HG02610 (cell line): ENCODE data around the gene FDPS.
A peak's percentile ranks its signal among the peaks of the same experiment; 100 is the strongest.
"Not testable (repeated sequence)": the region's sequence is repeated elsewhere in the genome, so short reads cannot be mapped to it uniquely, and the experiment has no call there.

Experiments
- ATAC-seq: cut with Tn5 transposase; IDR thresholded peaks from one replicate; pipeline ENCODE4 v1.9.1; 2021; ENCODE audit warnings: mild to moderate bottlenecking, moderate library complexity; ENCODE audit not compliant: unreplicated experiment

Gene FDPS

DNA sequence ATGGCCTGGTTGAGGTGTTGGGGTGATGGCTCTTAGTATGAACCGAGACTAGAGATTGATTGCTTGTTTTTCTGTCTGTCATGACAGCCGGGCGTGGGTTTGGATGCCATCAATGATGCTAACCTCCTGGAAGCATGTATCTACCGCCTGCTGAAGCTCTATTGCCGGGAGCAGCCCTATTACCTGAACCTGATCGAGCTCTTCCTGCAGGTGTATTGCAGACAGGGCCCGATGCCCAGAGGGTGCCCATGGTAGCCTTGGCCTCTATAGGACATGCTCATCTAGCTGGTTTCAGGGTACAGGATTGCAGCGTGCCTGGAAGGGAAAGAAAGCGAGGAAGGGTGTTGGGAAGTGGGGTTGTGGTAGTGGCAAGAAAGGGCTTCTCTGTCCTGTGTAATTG lies 9.4 kb downstream of the FDPS start:
- ATAC-seq = no peak

DNA sequence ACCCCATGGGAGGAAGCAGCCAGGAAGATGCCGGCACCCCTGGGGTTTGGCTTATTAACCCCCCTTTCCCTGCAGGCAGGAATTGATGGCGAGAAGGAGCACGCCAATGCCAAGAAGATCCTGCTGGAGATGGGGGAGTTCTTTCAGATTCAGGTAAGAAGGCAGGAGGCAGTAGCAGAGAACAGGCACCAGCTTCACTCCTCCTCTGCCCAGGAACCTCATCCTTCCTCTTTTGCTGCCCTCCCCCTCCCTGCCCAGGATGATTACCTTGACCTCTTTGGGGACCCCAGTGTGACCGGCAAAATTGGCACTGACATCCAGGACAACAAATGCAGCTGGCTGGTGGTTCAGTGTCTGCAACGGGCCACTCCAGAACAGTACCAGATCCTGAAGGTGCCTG lies 10.9 kb downstream of the FDPS start:
- no peak for ATAC-seq

DNA sequence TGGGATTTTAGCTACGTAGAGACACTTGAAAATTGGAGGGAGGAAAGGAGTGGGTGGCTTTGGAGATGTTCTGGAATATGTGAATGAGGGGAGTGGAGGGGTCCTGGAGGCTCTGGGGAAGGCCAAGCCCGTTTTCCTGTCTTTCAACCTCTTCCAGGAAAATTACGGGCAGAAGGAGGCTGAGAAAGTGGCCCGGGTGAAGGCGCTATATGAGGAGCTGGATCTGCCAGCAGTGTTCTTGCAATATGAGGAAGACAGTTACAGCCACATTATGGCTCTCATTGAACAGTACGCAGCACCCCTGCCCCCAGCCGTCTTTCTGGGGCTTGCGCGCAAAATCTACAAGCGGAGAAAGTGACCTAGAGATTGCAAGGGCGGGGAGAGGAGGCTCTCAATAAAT lies 11.6 kb downstream of the FDPS start:
- no peak for ATAC-seq

DNA sequence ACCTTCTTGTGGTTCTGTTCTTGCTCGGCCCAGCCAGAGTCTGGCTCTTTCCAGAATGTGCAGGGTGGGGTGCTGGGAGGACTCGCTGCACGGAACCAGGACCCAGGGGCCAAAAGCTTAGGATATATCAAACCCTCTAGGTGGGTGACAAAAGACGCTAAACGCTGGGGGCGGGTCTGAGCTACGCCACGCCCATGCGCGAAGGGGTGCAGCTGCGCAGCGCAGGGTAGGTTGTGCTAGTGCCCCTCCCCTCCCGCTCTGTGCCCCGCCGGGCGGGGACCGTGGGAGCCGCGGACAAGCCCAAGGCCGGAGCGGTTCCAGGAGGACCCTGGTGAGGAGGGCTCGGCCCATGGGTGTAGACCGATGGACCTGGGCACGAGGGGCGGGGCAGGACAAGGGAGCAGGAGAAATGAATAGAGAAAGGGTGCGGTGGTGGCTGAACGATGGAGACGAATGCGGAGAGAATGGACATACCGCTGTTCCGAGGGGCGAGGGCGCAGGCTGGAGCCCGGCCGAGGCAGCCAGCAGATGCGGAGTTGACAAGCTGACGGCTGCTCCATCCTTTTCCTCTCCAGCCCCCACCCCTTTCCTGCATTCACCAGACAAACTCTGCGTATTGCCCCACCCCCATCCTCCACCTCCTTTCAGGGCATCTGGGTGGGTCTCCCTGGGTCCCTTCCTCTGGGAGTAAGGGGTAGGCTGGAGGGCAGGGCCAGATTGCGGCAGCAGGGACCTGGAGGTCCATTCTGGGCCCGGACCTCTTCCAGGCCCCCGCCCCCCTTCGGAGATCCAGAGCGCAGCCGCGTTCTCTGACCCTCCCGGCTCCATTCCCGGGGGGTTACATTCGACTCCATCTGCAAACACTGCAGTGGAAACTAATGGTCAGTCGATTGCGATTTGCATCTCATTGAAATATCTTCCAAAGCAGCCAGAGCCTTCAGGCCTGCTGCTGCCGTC lies 12.3 kb downstream of the FDPS start, which contains the start of gene RUSC1:
TSS of gene RUSC1 (plus strand) at position 234 of the 957 bp plus-strand sequence. CDS start 880 bp downstream, outside the sequence.
- peak; percentile 29 for ATAC-seq

DNA sequence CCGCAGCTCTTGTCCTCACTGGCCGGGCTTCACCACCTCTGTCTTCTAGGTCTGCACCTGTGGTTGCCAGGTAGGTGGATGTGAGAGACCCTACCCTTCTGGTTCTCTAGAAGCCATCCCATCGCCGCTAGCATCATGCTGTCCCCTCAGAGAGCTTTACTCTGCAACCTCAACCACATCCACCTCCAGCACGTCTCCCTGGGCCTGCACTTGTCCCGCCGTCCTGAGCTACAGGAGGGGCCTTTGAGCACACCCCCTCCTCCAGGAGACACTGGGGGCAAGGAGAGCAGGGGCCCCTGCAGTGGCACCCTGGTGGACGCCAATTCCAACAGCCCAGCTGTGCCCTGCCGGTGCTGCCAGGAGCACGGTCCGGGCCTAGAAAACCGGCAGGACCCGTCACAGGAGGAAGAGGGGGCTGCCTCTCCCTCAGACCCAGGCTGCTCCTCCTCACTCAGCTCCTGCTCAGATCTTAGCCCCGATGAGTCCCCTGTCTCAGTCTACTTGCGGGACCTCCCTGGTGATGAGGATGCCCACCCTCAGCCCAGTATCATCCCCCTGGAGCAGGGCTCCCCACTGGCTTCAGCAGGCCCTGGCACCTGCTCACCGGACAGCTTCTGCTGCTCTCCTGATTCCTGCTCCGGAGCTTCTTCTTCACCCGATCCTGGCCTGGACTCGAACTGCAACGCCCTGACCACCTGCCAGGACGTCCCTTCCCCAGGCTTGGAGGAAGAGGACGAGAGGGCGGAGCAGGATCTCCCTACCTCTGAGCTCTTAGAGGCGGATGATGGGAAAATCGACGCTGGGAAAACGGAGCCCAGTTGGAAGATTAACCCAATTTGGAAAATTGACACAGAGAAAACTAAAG lies 13.2 kb downstream of the FDPS start:
- no peak for ATAC-seq

DNA sequence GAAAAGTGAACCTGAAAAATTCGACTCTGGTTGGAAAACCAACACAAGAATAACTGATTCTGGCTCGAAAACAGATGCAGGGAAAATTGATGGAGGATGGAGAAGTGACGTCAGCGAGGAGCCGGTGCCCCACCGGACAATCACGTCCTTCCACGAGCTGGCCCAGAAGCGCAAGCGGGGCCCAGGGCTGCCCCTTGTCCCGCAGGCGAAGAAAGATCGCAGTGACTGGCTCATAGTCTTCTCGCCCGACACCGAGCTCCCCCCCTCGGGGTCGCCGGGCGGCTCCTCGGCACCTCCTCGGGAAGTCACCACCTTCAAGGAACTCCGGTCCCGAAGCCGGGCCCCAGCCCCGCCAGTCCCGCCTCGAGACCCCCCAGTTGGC lies 13.9 kb downstream of the FDPS start:
- ATAC-seq = no peak

DNA sequence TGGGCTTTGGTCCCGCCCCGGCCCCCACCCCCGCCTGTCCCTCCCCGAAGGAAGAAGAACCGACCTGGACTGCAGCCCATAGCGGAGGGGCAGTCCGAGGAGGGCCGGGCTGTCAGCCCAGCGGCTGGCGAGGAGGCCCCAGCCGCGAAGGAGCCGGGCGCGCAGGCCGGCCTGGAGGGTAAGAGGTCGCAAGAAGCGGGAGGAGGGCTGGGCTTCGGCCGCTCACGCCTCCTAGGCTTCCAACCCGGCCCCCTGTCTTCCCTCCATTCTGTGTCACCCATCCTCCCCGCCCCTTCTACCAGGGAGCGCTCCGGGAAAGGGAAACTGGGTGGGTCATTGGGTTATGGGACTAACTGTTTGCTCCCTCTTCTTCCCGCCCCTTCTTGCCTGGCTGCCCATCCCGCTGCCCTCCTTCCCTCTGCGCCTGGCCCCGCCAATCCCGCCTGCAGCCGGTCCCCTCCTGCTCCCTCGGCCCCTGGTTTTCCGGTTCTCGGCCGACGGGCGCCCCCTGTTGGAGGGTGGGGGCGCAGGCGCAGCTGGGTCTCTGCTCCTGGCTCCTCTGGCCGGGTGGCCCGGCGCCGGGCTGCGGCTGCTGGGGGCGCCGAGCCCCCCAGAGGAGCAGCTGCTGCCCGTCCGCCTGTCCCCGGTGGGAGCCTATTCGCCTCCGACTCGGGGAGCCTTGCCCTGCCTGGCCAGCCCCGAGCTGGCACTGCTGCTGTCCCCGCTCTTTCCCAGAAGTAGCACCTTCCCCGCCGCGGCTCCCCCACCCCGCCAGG lies 14.5 kb downstream of the FDPS start:
- ATAC-seq = peak; percentile 48

DNA sequence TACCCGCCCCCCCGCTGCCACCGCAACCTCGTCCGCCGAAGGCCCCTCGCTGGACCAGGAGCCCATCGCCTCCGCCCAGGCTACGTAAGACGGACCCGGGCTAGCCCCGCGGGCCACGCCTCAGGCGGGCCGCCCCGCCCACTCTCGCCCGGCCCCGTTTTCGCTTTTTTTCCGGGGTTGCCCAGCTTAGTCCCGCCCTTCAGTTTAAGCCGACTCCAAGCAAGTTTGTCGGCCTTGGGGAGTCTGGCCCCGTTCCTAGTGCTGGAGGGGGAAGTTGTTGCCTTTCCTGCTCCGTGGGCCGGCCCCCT lies 15.0 kb downstream of the FDPS start:
- peak; percentile 28 for ATAC-seq

DNA sequence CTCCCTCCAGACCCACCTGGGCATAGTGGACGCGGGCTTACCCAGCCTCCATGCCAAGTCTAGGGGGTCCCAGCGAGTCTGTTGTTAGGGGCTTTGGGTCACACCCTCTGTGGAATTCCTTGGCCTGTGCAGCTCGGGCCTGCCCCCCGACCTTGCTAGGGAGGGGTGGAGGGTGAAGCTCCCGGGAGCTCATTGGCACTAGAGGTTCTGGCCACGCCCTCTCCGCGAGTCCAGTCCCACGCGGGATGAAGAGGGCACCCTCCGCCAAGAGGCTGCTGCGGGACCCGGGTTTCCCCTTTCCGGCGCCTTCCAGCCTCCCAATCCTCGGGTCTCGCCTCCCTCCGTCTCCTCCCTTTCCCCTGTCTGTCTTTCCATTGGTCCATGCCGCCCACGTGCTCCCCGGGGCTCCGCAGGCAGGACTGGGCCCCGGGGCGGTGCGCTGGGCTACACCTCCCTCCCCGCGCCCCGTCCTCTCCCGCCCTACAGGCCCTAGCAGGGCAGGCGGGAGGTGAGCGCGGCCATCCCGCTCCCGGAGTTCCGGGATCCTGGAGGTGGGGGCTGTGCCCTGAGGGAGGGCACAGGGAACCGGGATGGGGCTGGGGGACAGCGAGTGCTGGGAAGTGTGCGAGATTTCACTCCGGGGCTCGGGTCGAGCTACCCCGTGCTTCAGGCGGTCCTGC lies 15.5 kb downstream of the FDPS start:
- peak; percentile 63 for ATAC-seq

DNA sequence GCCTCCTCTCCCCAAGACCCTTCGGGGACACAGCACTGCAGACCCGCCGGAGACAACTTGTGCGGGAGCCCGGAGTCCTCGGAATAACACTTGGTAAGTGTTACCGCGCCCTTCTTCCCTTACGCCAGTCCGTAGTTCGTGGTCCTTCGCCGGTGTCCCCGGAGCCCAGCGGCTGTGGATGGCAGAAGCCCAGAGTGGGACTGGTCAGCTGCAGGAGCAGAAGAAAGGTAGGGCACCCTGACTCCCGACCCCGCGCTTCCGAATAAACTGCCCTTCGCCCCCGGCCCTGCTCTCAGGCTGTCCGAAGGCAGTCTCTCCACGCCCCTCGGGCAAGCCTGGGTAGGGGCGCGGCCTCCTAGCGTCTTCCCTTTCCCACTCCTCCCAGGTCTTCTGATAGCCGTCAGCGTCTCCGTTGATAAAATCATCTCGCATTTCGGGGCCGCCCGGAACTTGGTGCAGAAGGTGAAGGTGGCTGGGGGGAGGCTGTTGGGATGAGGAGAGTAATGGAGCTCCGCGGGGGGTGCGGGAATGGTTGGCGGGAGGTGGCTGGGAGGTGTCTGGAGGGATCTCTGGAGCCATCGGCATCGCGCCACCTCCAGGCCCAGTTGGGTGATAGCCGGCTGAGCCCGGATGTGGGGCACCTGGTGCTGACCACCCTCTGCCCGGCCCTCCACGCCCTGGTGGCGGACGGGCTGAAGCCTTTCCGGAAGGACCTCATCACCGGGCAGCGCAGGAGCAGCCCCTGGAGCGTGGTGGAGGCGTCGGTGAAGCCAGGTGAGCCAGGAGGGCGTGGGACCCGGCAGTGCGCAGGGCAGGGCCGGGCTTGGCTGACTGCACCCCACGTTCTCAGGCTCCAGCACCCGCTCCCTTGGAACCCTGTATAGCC lies 16.3 kb downstream of the FDPS start:
- ATAC-seq = no peak

DNA sequence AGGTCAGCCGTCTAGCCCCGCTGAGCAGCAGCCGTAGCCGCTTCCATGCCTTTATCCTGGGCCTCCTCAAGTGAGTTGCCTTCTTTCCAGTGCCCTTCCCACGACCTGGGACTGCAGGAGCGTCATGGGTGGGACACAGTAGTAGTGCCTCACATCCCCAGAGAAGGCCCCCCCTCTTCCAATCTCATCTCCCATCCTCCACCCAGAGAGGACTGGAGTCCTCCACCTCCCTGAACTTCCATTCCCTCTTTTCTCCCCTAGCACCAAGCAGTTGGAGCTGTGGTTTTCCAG lies 16.9 kb downstream of the FDPS start:
- ATAC-seq = no peak

DNA sequence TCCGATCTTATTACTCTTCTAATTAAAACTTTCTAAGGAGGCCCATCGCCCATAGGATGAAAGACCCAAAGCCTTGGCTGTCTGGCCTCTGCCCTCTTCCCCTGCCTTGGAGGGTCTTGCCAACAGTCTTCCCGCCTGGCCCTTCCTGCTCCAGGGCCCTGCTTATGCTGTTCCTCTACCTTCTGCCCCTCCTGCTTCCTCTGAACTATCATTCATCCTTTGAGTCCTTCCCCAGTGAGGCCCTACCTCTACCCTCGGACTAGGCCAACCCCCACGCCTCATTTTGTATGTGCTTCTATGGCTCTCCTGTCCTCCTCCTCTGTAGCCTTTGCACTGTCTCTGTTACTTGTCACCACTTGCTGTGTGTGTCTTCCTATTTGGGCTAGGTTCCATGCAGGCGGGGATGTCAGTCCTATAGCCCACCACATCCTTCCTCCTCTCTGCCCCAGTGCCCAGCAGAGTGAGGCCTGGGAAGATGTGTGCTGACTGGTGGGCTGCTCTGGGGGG lies 17.4 kb downstream of the FDPS start:
- ATAC-seq = no peak

DNA sequence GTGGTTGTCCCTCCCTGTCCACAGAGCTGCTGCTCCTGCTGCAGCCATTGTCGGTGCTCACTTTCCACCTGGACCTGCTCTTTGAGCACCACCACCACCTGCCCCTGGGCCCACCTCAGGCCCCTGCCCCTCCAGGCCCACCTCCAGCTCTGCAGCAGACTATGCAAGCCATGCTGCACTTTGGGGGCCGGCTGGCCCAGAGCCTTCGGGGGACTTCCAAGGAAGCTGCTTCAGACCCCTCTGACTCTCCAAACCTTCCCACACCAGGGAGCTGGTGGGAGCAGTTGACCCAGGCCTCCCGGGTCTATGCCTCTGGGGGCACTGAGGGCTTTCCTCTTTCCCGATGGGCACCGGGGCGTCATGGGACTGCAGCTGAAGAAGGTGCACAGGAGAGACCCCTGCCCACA lies 18.0 kb downstream of the FDPS start:
- ATAC-seq = no peak

DNA sequence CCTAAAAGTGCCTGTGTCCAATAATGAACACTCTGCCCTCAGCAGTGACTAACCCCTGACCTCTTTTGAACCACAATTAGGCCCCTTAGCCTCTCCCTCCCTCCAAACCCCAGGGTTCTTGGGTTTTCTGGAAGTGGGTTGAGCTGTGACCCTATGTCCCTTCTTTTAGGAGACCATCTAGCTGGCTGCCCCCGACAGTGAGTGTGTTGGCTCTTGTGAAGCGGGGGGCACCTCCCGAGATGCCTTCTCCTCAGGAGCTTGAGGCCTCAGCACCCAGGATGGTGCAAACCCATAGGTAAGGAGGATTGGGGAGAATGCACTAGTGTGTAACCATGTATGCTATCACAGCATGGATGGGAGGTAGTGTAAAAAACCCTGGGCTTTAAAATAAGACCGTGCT lies 19.3 kb downstream of the FDPS start:
- no peak for ATAC-seq

DNA sequence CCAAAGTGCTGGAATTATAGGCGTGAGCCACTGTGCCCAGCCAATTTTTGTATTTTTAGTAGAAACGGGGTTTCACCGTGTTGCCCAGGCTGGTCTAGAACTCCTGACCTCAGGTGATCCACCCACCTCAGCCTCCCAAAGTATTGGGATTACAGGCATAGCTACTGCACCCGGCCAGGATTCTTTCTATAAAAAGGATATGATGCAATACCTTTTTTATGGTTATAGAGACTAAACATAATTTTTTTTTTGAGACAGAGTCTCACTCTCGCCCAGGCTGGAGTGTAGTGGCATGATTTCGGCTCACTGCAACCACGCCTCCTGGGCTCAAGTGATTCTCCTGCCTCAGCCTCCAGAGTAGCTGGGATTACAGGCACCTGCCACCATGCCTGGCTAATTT lies 20.2 kb downstream of the FDPS start:
- not testable (repeated sequence) for ATAC-seq

DNA sequence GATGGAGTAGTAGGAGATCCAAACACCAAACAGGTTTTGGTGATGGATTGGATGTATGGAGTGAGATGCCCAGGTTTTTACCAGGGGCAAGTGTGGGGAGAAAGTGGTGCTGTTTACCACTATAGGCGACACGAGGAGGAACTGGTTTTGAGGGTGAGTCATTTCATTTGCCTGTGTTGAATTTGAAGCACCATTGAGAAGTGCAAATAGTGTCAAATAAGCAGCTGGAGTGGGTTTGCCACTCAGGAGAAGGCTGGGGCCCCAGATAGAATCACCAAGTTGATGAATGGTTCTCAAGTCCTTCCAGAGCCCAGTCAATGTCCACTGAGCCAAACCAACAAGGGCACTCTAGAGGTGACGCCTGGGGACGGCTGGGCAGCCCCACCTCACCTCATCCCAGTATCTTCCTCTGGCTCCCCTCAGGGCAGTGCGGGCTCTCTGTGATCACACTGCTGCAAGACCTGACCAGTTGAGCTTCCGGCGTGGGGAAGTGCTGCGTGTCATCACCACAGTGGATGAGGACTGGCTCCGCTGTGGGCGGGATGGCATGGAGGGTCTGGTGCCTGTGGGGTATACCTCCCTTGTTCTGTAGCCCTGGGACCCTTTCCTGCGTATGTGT lies 21.4 kb downstream of the FDPS start:
- no peak for ATAC-seq

DNA sequence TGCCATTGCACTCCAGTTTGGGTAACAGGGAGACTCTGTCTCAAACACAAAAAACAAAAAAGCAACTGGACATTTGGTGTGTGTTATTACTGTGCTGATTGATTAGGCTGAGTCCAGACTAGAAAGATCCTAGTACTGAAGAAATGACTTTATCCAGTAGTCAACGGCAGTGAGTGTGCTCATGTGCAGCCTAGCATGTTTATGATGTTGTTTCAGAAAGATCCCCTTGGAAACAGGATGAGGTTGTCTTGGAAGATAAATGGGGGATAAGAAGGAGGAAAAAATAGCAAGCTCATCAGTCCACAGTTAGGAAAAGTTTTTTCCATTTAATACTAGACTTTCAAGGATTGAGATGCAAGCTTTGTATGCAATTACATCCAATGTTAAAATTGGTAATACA lies 26.3 kb downstream of the FDPS start:
- no peak for ATAC-seq

DNA sequence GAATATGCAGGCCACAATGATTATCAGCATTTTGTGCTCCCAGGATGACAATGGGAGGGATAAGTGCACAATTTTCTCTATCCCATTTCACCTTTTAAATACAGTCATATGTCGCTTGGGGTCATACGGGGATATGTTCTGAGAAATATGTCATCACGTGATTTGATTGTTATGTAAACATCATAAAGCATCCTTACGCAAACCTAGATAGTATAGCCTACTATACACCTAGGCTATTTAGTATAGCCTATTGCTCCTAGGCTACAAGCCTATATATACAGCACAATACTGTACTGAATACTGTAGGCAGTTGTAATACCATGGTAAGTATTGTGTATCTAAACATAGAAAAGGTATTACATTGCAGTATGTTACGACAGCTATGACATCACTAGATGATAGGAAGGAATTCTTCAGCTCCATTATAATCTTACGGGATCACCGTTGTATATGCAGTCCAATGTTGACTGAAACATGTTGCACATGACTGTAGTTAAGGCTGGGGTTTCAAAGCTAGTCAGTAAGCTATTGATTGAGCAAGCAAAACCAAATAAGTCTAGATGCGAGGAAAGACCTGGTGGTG lies 30.9 kb downstream of the FDPS start:
- ATAC-seq = no peak

DNA sequence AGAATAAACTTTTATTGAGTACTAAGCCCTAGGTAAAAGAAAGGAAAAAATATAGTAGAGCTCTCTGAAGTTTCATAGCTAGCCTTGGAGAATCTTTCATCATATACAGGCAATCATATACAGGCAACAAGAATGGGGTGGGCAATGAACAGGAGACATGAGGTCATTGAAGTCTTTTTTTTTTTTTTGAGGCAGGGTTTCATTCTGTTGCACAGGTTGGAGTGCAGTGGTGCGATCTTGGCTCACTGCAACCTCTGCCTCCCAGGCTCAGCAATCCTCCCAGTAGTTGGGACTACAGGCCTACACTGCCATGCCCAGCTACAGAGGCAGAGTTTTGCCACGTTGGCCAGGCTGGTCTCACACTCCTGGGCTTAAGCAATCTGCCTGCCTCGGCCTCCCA lies 34.2 kb downstream of the FDPS start:
- ATAC-seq = no peak
